ENCODE results near the gene PAIP2.

Gene PAIP2

DNA sequence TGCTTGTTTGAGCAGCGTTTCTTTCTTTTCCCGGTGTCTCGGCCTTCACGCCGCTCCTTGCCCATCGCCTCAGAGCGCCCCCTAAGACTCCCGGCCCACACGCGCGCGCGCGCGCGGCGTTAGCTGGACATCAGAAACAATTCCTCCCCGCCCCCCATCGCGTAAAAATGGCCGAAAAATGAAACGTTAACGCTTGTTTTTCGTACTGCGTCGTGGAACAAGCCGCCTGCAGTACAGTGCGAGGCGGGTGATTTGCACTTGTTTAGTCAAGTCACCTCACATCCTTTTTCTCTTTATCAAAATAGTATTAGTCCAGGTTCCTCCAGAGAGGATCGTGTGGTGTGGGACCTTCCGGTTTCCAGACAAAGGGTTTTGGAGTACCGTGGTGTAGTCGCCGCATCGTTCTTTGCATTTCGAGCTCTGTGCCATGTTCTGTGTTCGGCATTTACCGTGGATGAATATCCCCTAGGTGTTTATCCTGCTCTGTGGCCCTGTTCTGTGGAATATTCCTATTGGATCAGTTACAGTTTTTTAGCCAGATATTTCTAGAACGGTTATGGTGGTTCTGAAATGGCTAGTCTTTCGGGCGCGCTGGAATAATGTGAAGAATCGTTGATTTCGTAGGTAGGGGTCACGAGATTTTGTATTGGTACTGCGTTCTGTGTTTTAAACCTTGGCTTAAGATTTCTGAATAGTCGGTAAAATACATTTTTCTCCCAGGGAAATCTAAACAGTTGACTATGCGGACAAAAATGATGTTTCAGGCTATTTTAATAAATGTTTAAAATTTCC is 47.1 kb upstream of the PAIP2 start:
- peak overlapping the region; percentile 90 for H3K4me2 ChIP-seq (ENCODE audit: low read depth, low read length, poor library complexity, severe bottlenecking)
- peaks cover 11% of the 10 kb centered on the region for H3K27me3 ChIP-seq (ENCODE audit: insufficient read depth, low read length, poor library complexity, severe bottlenecking)
- no peaks in the 10 kb centered on the region for H3K36me3 ChIP-seq (ENCODE audit: insufficient read depth, low read length)
- TF ChIP-seq CTCF (conservative IDR thresholded peaks at IDR 0.05; ENCODE audit: low read length) (peak; percentile 48), EZH2phosphoT487 (IDR thresholded peaks at IDR 0.05; ENCODE audit: borderline replicate concordance) (no peak)
- H3K9me3 ChIP-seq (ENCODE audit: insufficient read depth, low read depth, low read length) = no peaks in the 10 kb centered on the region
- peak overlapping the region; percentile 99 for H3K9ac ChIP-seq (ENCODE audit: low read depth, low read length, poor library complexity, severe bottlenecking)
- H3K4me3 ChIP-seq (ENCODE audit: low read length, poor library complexity, severe bottlenecking) = peak overlapping the region; percentile 95
- peaks cover 55% of the 10 kb centered on the region for H4K20me1 ChIP-seq (ENCODE audit: insufficient read depth, low read length, poor library complexity, severe bottlenecking)
- peaks cover 33% of the 10 kb centered on the region for H3K4me1 ChIP-seq (ENCODE audit: insufficient read depth, low read length, poor library complexity, severe bottlenecking)
- no peaks in the 10 kb centered on the region for H3K9me2 ChIP-seq (replicated peaks; ENCODE audit: low read depth, low read length)
- H3F3A ChIP-seq (ENCODE audit: low read depth) = no peaks in the 10 kb centered on the region
- peaks cover 65% of the 10 kb centered on the region for H3K79me2 ChIP-seq (ENCODE audit: insufficient read depth, low read length)
- H2AFZ ChIP-seq (ENCODE audit: low read length) = peak overlapping the region; percentile 43; the same call in 1 of the 2 replicates

- Histone ChIP-seq H3K4me1 (ENCODE audit: insufficient read depth, low read length, poor library complexity, severe bottlenecking) (peaks cover 39% of the 10 kb centered on the region), H2AFZ (ENCODE audit: low read length) (no peak overlapping the region), H3K36me3 (ENCODE audit: insufficient read depth, low read length) (no peaks in the 10 kb centered on the region), H3F3A (ENCODE audit: low read depth) (no peaks in the 10 kb centered on the region), H4K20me1 (ENCODE audit: insufficient read depth, low read length, poor library complexity, severe bottlenecking) (peaks cover 64% of the 10 kb centered on the region), H3K9me2 (replicated peaks; ENCODE audit: low read depth, low read length) (no peaks in the 10 kb centered on the region), H3K4me3 (ENCODE audit: low read length, poor library complexity, severe bottlenecking) (peak overlapping the region; percentile 95), H3K9me3 (ENCODE audit: insufficient read depth, low read depth, low read length) (no peaks in the 10 kb centered on the region), H3K4me2 (ENCODE audit: low read depth, low read length, poor library complexity, severe bottlenecking) (peak overlapping the region; percentile 90), H3K9ac (ENCODE audit: low read depth, low read length, poor library complexity, severe bottlenecking) (peak overlapping the region; percentile 99), H3K79me2 (ENCODE audit: insufficient read depth, low read length) (peaks cover 74% of the 10 kb centered on the region), H3K27me3 (ENCODE audit: insufficient read depth, low read length, poor library complexity, severe bottlenecking) (peaks cover 11% of the 10 kb centered on the region)
- no peak for TF ChIP-seq EZH2phosphoT487 (IDR thresholded peaks at IDR 0.05; ENCODE audit: borderline replicate concordance)
- TF ChIP-seq CTCF (conservative IDR thresholded peaks at IDR 0.05; ENCODE audit: low read length) = no peak
These were observed 46.2 kb upstream of the PAIP2 start for GRCh38 chr5:139295346-139296057.

DNA sequence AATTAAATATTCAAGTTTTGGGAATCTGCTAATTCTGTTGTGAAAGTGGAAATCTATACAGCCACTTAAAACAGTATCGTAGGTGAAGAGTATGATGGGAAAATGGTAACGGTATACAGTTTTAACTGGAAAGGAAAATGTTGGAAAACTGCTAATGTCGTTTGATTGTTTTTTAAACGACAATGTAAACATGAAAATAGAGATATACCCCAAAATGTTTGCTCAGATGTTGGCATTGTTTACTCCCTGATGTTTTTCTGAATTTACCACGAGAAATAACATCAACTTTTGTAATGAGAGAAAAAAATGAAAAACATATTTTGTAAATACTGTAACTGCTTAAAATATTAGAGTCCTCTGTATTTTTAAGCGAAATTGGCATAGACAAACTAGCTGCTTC is 45.5 kb upstream of the PAIP2 start:
- Histone ChIP-seq H3K36me3 (ENCODE audit: insufficient read depth, low read length) (no peaks in the 10 kb centered on the region), H3K4me3 (ENCODE audit: low read length, poor library complexity, severe bottlenecking) (peak overlapping the region; percentile 95), H2AFZ (ENCODE audit: low read length) (no peak overlapping the region), H3K9me2 (replicated peaks; ENCODE audit: low read depth, low read length) (no peaks in the 10 kb centered on the region), H3K27me3 (ENCODE audit: insufficient read depth, low read length, poor library complexity, severe bottlenecking) (peaks cover 11% of the 10 kb centered on the region), H4K20me1 (ENCODE audit: insufficient read depth, low read length, poor library complexity, severe bottlenecking) (peaks cover 69% of the 10 kb centered on the region), H3K4me2 (ENCODE audit: low read depth, low read length, poor library complexity, severe bottlenecking) (peak overlapping the region; percentile 90), H3K79me2 (ENCODE audit: insufficient read depth, low read length) (peaks cover 81% of the 10 kb centered on the region), H3F3A (ENCODE audit: low read depth) (no peaks in the 10 kb centered on the region), H3K4me1 (ENCODE audit: insufficient read depth, low read length, poor library complexity, severe bottlenecking) (peaks cover 39% of the 10 kb centered on the region), H3K9ac (ENCODE audit: low read depth, low read length, poor library complexity, severe bottlenecking) (peak overlapping the region; percentile 99), H3K9me3 (ENCODE audit: insufficient read depth, low read depth, low read length) (no peaks in the 10 kb centered on the region)
- TF ChIP-seq EZH2phosphoT487 (IDR thresholded peaks at IDR 0.05; ENCODE audit: borderline replicate concordance) (no peak), CTCF (conservative IDR thresholded peaks at IDR 0.05; ENCODE audit: low read length) (no peak)

Measured in Loucy (cell line).